Liver (tissue), 3 donors: ENCODE results near the gene OTUD6A.

Experiments used
- RAD21 ChIP-seq, 2 donors: IDR thresholded peaks; 2 replicates each; pipeline ENCODE4 v1.6.1; 2016; ENCODE audit warnings: antibody characterized with exemption in 2 of 2, mild to moderate bottlenecking in 2 of 2
- RXRA ChIP-seq, 2 donors: IDR thresholded peaks; 2 replicates each; pipeline ENCODE4 v1.6.1; 2017 to 2018; ENCODE audit warnings: antibody characterized with exemption in 2 of 2, mild to moderate bottlenecking in 1 of 2
- SP1 ChIP-seq: IDR thresholded peaks from 2 replicates; pipeline ENCODE4 v1.6.1; 2018; ENCODE audit warnings: antibody characterized with exemption, mild to moderate bottlenecking
- TAF1 ChIP-seq: conservative IDR thresholded peaks from 2 replicates; pipeline ENCODE4 v1.6.1; 2016; ENCODE audit warnings: antibody characterized with exemption, mild to moderate bottlenecking
- YY1 ChIP-seq: IDR thresholded peaks from 2 replicates; pipeline ENCODE4 v1.6.1; 2016; ENCODE audit warnings: antibody characterized with exemption, mild to moderate bottlenecking
- TF ChIP-seq, protein P1 (sequence below): fragments of 150-350 bp; IDR thresholded peaks from 2 replicates; pipeline ENCODE4 v1.5.1; 2017; ENCODE audit warnings: improper control_type of control experiment, low read depth, low read length; ENCODE audit not compliant: missing input control
- TF ChIP-seq, protein P2 (sequence below): IDR thresholded peaks from 2 replicates; pipeline ENCODE4 v1.6.1; 2016; ENCODE audit warnings: antibody characterized with exemption
- TF ChIP-seq, protein P3 (sequence below): IDR thresholded peaks from 2 replicates; pipeline ENCODE4 v1.6.1; 2016; ENCODE audit warnings: antibody characterized with exemption, mild to moderate bottlenecking
- donor health status: healthy.
- donor health status: healthy.

DNA sequence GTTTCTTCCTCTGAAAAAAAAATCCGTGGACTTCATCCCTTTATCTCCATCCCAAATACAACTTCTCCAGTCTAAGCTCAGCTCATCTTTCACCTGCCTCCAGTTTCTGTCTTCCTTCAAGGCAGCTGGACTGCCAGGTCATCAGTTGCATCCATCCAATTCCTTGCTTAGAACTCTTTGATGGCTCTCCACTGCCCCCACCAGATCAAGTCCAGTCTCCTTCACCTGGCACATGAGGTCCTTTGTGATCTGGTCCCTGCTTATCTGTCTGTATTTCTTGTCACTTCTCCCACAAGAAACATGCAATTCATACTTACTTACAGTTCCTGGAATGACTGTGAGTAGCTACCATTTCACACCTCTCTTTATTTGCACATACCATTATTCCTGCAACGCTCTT lies 33.8 kb downstream of the OTUD6A start:
- TF ChIP-seq, protein P1, sequence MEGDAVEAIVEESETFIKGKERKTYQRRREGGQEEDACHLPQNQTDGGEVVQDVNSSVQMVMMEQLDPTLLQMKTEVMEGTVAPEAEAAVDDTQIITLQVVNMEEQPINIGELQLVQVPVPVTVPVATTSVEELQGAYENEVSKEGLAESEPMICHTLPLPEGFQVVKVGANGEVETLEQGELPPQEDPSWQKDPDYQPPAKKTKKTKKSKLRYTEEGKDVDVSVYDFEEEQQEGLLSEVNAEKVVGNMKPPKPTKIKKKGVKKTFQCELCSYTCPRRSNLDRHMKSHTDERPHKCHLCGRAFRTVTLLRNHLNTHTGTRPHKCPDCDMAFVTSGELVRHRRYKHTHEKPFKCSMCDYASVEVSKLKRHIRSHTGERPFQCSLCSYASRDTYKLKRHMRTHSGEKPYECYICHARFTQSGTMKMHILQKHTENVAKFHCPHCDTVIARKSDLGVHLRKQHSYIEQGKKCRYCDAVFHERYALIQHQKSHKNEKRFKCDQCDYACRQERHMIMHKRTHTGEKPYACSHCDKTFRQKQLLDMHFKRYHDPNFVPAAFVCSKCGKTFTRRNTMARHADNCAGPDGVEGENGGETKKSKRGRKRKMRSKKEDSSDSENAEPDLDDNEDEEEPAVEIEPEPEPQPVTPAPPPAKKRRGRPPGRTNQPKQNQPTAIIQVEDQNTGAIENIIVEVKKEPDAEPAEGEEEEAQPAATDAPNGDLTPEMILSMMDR: no peak
- TF ChIP-seq SP1 (no peak), RAD21 (IDR thresholded peaks at IDR 0.05) (peak; percentile 32 to 45), TAF1 (no peak), RXRA (IDR thresholded peaks at IDR 0.05) (no peak), YY1 (no peak)
- TF ChIP-seq, protein P2, sequence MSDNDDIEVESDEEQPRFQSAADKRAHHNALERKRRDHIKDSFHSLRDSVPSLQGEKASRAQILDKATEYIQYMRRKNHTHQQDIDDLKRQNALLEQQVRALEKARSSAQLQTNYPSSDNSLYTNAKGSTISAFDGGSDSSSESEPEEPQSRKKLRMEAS: no peak
- TF ChIP-seq, protein P3, sequence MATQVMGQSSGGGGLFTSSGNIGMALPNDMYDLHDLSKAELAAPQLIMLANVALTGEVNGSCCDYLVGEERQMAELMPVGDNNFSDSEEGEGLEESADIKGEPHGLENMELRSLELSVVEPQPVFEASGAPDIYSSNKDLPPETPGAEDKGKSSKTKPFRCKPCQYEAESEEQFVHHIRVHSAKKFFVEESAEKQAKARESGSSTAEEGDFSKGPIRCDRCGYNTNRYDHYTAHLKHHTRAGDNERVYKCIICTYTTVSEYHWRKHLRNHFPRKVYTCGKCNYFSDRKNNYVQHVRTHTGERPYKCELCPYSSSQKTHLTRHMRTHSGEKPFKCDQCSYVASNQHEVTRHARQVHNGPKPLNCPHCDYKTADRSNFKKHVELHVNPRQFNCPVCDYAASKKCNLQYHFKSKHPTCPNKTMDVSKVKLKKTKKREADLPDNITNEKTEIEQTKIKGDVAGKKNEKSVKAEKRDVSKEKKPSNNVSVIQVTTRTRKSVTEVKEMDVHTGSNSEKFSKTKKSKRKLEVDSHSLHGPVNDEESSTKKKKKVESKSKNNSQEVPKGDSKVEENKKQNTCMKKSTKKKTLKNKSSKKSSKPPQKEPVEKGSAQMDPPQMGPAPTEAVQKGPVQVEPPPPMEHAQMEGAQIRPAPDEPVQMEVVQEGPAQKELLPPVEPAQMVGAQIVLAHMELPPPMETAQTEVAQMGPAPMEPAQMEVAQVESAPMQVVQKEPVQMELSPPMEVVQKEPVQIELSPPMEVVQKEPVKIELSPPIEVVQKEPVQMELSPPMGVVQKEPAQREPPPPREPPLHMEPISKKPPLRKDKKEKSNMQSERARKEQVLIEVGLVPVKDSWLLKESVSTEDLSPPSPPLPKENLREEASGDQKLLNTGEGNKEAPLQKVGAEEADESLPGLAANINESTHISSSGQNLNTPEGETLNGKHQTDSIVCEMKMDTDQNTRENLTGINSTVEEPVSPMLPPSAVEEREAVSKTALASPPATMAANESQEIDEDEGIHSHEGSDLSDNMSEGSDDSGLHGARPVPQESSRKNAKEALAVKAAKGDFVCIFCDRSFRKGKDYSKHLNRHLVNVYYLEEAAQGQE: no peak
